Ishikawa (cell line): Measurements from ENCODE around the gene PLAA.

Source experiments
- CEBPB ChIP-seq: IDR thresholded peaks from 2 replicates; pipeline ENCODE4 v1.6.1; 2012
- CREB1 ChIP-seq: IDR thresholded peaks from 2 replicates; pipeline ENCODE4 v1.6.1; 2012; ENCODE audit warnings: low read depth
- EP300 ChIP-seq: IDR thresholded peaks from 2 replicates; pipeline ENCODE4 v1.6.1; 2012; ENCODE audit warnings: borderline replicate concordance
- FOXM1 ChIP-seq: IDR thresholded peaks from 2 replicates; pipeline ENCODE4 v1.6.1; 2012; ENCODE audit warnings: low read depth, borderline replicate concordance
- RAD21 ChIP-seq: IDR thresholded peaks from 2 replicates; pipeline ENCODE4 v1.6.1; 2012; ENCODE audit warnings: low read depth
- TAF1 ChIP-seq: IDR thresholded peaks from 2 replicates; pipeline ENCODE4 v1.6.1; 2012; ENCODE audit warnings: low read depth, mild to moderate bottlenecking
- TEAD4 ChIP-seq: IDR thresholded peaks from 2 replicates; pipeline ENCODE4 v1.6.1; 2012
- YY1 ChIP-seq: IDR thresholded peaks from 2 replicates; pipeline ENCODE4 v1.6.1; 2012; ENCODE audit warnings: low read depth
- ZBTB7A ChIP-seq: IDR thresholded peaks from 2 replicates; pipeline ENCODE4 v1.6.1; 2012; ENCODE audit warnings: low read depth
- TF ChIP-seq, protein P1 (sequence below): IDR thresholded peaks from 2 replicates; pipeline ENCODE4 v1.6.1; 2012
- TF ChIP-seq, protein P2 (sequence below): IDR thresholded peaks from 2 replicates; pipeline ENCODE4 v1.6.1; 2012; ENCODE audit warnings: low read depth, mild to moderate bottlenecking

DNA sequence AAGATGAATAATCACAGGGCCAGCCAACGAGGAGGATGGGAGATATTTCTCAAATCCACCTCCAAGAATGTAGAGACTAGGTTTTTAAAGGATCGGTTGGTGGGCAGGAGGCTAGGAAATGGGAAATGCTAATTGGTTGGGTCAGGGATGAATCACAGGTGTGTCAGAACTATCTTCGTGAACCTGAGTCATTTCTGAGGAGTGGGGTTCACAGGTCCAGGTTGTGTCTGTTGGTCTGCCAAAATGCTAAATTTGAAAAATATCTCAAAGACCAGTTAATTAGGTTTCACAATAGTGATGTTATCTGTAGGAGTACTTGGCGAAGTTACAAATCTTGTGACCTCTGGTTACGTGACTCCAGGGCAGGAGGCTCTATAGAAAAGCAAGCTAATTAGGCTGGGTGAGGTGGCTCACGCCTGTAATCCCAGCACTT lies 2.6 kb upstream of the PLAA start:
- no peak for TF ChIP-seq YY1
- no peak for TF ChIP-seq EP300
- TF ChIP-seq TAF1 = no peak
- no peak for TF ChIP-seq TEAD4
- TF ChIP-seq RAD21 = no peak
- TF ChIP-seq ZBTB7A = no peak
- TF ChIP-seq, protein P1, sequence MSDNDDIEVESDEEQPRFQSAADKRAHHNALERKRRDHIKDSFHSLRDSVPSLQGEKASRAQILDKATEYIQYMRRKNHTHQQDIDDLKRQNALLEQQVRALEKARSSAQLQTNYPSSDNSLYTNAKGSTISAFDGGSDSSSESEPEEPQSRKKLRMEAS = no peak
- TF ChIP-seq FOXM1 = no peak
- no peak for TF ChIP-seq CREB1
- TF ChIP-seq, protein P2, sequence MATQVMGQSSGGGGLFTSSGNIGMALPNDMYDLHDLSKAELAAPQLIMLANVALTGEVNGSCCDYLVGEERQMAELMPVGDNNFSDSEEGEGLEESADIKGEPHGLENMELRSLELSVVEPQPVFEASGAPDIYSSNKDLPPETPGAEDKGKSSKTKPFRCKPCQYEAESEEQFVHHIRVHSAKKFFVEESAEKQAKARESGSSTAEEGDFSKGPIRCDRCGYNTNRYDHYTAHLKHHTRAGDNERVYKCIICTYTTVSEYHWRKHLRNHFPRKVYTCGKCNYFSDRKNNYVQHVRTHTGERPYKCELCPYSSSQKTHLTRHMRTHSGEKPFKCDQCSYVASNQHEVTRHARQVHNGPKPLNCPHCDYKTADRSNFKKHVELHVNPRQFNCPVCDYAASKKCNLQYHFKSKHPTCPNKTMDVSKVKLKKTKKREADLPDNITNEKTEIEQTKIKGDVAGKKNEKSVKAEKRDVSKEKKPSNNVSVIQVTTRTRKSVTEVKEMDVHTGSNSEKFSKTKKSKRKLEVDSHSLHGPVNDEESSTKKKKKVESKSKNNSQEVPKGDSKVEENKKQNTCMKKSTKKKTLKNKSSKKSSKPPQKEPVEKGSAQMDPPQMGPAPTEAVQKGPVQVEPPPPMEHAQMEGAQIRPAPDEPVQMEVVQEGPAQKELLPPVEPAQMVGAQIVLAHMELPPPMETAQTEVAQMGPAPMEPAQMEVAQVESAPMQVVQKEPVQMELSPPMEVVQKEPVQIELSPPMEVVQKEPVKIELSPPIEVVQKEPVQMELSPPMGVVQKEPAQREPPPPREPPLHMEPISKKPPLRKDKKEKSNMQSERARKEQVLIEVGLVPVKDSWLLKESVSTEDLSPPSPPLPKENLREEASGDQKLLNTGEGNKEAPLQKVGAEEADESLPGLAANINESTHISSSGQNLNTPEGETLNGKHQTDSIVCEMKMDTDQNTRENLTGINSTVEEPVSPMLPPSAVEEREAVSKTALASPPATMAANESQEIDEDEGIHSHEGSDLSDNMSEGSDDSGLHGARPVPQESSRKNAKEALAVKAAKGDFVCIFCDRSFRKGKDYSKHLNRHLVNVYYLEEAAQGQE = no peak
- TF ChIP-seq CEBPB = no peak
